Mammary epithelial cell (primary cell): ENCODE results near the gene SELENOW.

ENCODE experiments used
- CTCF ChIP-seq, 2 donors: IDR thresholded peaks in 1 of 2; conservative IDR thresholded peaks in 1 of 2; 2 replicates each; pipeline ENCODE4 v1.5.1; 2011 to 2012; ENCODE audit warnings: inconsistent platforms in 2 of 2, low read length in 2 of 2, mild to moderate bottlenecking in 2 of 2, control low read depth in 1 of 2, low read depth in 1 of 2; ENCODE audit not compliant: insufficient read depth in 1 of 2; ENCODE audit errors: extremely low read depth in 1 of 2
- EZH2 ChIP-seq: IDR thresholded peaks from 2 replicates; pipeline ENCODE4 v1.6.1; 2012; ENCODE audit warnings: low read length, inconsistent platforms, borderline replicate concordance

GRCh38 chr19:47741544-47742140 lies 36.9 kb upstream of the SELENOW start:
- no peak for TF ChIP-seq CTCF (conservative IDR thresholded peaks at IDR 0.05 in 1 of 2, IDR thresholded peaks at IDR 0.05 in 1 of 2; ENCODE audit: extremely low read depth in 1 of 2, insufficient read depth in 1 of 2, low read depth in 1 of 2, low read length in 2 of 2)
- no peak for TF ChIP-seq EZH2
